Thyroid gland (tissue), 4 donors: ENCODE results near the gene TSPAN31. TPM values are rescaled to one million over a fixed set of nuclear protein-coding genes. Genes with fewer than 3 reads are reported as not detected.

Experiments
- DNase-seq, 2 donors: peaks; one replicate each; pipeline ENCODE4 v3.0.0-alpha.2; 2019
- H3K27ac ChIP-seq, 3 donors: fragments of 200-600 bp; sonication (generic); 1 replicate in 2 of 3; 2 replicates in 1 of 3; pipeline ENCODE4 v1.5.1; 2016 to 2019; ENCODE audit warnings: mild to moderate bottlenecking in 1 of 3, moderate library complexity in 1 of 3
- H3K27me3 ChIP-seq: fragments of 200-600 bp; sonication (generic); one replicate; pipeline ENCODE4 v1.5.1; 2019
- H3K36me3 ChIP-seq, 2 donors: fragments of 200-600 bp; sonication (generic); one replicate each; pipeline ENCODE4 v1.5.1; 2016 to 2019
- H3K4me1 ChIP-seq, 2 donors: fragments of 200-600 bp; sonication (generic); one replicate each; pipeline ENCODE4 v1.5.1; 2017 to 2019
- H3K4me3 ChIP-seq, 3 donors: fragments of 200-600 bp; sonication (generic); replicated peaks in 1 of 3; 1 replicate in 2 of 3; 2 replicates in 1 of 3; pipeline ENCODE4 v1.5.1; 2016; ENCODE audit warnings: mild to moderate bottlenecking in 1 of 3
- H3K9me3 ChIP-seq: fragments of 200-600 bp; sonication (generic); one replicate; pipeline ENCODE4 v1.5.1; 2017
- POLR2A ChIP-seq, 2 donors: fragments of 450-650 bp; IDR thresholded peaks; one replicate each; pipeline ENCODE4 v1.6.1; 2017; ENCODE audit warnings: antibody characterized with exemption in 2 of 2, mild to moderate bottlenecking in 2 of 2, moderate library complexity in 1 of 2
- WGBS, 2 donors: methylation state at CpG; one replicate each; pipeline ENCODE4 v1.1.5; 2017; 5-methylcytosine and 5-hydroxymethylcytosine counted together
- intact Hi-C: fragments of 100-400 bp; cut with DNase I; formaldehyde crosslinking; loops from one replicate; pipeline ENCODE4 v1.15.1; 2023
- total RNA-seq, 4 donors: library from RNA; depleted of rRNA; stranded (reverse); fragments of >200 nt; gene quantifications; one replicate each; pipeline ENCODE4 v1.2.3, GENCODE V29; 2016
- TF ChIP-seq, protein P1 (sequence below), 6 experiments: fragments of 200-600 bp in 3 of 6; fragments of 450-650 bp in 3 of 6; sonication (generic) in 3 of 6; IDR thresholded peaks; one replicate each; pipeline ENCODE4 v1.5.1; 2016 to 2019; ENCODE audit warnings: antibody characterized with exemption in 6 of 6, mild to moderate bottlenecking in 2 of 6, inconsistent platforms in 1 of 6, moderate library complexity in 1 of 6

Gene TSPAN31
- total RNA-seq, 4 donors from 2014 or later = 110 to 166 (median 137) TPM

DNA sequence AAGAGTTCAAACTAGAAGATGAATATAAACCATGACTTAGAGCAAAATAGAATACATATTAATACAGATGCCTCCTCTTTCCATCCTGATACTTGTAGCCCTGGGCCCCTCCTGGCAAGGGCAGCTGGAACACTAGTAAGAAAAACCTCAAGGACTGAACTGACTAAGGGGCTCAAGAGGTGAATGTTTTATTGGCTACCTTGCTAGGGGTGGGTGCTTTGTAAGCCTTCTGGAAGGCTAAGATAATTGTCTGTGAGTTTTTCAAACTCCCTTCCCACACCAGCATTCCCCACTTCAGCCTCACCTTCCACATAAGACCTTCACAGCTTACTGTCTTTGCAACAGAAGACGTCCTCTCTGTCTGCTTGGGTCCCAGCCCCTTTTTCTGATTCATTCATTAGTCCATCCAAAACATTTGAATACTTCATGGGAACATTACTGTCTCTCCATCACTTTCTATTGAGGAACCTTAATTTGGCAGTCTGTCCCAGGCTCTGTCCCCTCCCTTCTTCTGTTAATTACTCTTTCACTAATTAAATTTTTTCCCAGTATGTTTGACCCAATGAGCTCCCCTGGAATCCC is 9.0 kb downstream of the TSPAN31 start:
- no peak for DNase-seq
- H3K36me3 ChIP-seq = peaks cover 10 to 15% of the 10 kb centered on the region in 2 donors
- intact Hi-C loops = no loop called here
- peak overlapping the region in 2 of 3 donors; percentile 17 to 74 for H3K27ac ChIP-seq
- H3K4me1 ChIP-seq = peaks cover 22 to 39% of the 10 kb centered on the region in 2 donors
- H3K4me3 ChIP-seq = peak overlapping the region in 1 of 3 donors; percentile 79
- TF ChIP-seq, protein P1, sequence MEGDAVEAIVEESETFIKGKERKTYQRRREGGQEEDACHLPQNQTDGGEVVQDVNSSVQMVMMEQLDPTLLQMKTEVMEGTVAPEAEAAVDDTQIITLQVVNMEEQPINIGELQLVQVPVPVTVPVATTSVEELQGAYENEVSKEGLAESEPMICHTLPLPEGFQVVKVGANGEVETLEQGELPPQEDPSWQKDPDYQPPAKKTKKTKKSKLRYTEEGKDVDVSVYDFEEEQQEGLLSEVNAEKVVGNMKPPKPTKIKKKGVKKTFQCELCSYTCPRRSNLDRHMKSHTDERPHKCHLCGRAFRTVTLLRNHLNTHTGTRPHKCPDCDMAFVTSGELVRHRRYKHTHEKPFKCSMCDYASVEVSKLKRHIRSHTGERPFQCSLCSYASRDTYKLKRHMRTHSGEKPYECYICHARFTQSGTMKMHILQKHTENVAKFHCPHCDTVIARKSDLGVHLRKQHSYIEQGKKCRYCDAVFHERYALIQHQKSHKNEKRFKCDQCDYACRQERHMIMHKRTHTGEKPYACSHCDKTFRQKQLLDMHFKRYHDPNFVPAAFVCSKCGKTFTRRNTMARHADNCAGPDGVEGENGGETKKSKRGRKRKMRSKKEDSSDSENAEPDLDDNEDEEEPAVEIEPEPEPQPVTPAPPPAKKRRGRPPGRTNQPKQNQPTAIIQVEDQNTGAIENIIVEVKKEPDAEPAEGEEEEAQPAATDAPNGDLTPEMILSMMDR (IDR thresholded peaks at IDR 0.05) = no peak
- TF ChIP-seq POLR2A (IDR thresholded peaks at IDR 0.05) = no peak
- H3K9me3 ChIP-seq = no peaks in the 10 kb centered on the region
- WGBS, 2 donors = 40 to 46% methylated on average over 1 of the region's 1 CpG
- H3K27me3 ChIP-seq = no peaks in the 10 kb centered on the region

DNA sequence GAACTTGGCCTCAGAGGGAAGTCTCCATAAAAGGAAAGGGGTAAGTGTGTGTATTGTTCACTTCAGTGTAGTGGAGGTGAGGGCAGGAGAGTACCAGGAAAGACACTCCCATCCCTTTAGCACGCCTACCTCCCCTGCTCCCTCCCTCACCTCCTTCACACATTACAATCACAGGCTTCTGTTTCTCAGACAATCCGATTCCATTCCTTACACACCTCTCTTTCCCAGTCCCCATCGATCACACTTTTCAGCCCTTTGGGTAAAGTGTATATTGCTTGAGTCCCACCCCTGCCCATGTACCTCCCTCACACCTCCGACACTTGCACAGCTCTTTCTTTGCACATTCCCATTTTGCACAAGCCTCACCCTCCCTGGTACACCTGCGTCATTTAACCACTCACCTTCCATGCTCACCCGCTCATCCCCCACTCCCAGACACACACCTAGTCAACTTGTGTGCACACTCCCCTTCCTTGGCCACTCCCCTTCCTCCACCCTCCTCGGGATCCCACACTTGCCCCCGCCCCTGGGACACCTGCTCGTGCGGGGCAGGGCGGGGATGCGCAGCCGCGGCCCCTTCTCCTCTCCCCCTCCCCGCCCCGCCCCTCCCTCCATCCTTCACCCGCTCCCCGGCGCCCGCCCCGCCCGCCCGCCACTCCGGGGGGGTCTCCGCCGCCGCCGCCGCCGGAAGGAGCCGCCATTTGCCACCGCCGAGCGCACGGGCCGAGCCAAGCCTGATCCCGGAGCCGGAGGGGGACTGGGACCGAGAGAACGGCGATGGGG is 9.8 kb downstream of the TSPAN31 start, which contains the start of gene MARCHF9:
MARCHF9 (plus strand) TSS at position 693 of the 783 bp plus-strand sequence. CDS start 426 bp downstream, outside the sequence.
- intact Hi-C loops = no loop called here
- Histone ChIP-seq H3K9me3 (no peaks in the 10 kb centered on the region), H3K27me3 (no peaks in the 10 kb centered on the region), H3K36me3 (peaks cover 10 to 11% of the 10 kb centered on the region in 2 donors), H3K27ac (peak within 1 kb of the TSS; percentile 35 to 74 (median 46)), H3K4me3 (peak within 1 kb of the TSS; percentile 19 to 79 (median 22)), H3K4me1 (peaks cover 22 to 39% of the 10 kb centered on the region in 2 donors)
- WGBS, 2 donors = 3 to 4% methylated on average over 17 to 20 of the region's 41 CpGs
- TF ChIP-seq, protein P1 (IDR thresholded peaks at IDR 0.05) = no peak
- TF ChIP-seq POLR2A (IDR thresholded peaks at IDR 0.05) = peak in 1 of 2 donors; percentile 35
- DNase-seq = peak; percentile 87 to 91

DNA sequence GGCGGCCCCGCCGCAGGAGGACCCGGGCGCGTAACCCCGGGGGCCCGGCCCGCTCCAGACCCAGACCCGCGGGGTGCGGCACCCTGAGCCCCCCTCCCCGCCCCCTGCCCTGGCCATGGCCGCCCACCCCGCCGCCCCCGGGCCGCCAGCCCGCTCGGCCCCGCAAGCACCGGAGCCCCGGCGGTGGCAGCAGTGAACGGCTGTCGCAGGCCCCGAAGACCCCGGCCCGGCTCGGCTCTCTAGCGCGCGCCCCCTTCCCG is 10.3 kb downstream of the TSPAN31 start:
- H3K4me3 ChIP-seq = peak overlapping the region in 1 of 3 donors; percentile 79
- WGBS, 2 donors = no CpG with 5 or more reads among the region's 34 CpGs
- H3K4me1 ChIP-seq = peaks cover 22 to 39% of the 10 kb centered on the region in 2 donors
- intact Hi-C loops = no loop called here
- H3K9me3 ChIP-seq = no peaks in the 10 kb centered on the region
- peak overlapping the region; percentile 35 to 74 (median 46) for H3K27ac ChIP-seq
- no peak for TF ChIP-seq POLR2A (IDR thresholded peaks at IDR 0.05)
- TF ChIP-seq, protein P1 (IDR thresholded peaks at IDR 0.05) = no peak
- no peaks in the 10 kb centered on the region for H3K27me3 ChIP-seq
- peaks cover 10 to 11% of the 10 kb centered on the region in 2 donors for H3K36me3 ChIP-seq
- no peak for DNase-seq

DNA sequence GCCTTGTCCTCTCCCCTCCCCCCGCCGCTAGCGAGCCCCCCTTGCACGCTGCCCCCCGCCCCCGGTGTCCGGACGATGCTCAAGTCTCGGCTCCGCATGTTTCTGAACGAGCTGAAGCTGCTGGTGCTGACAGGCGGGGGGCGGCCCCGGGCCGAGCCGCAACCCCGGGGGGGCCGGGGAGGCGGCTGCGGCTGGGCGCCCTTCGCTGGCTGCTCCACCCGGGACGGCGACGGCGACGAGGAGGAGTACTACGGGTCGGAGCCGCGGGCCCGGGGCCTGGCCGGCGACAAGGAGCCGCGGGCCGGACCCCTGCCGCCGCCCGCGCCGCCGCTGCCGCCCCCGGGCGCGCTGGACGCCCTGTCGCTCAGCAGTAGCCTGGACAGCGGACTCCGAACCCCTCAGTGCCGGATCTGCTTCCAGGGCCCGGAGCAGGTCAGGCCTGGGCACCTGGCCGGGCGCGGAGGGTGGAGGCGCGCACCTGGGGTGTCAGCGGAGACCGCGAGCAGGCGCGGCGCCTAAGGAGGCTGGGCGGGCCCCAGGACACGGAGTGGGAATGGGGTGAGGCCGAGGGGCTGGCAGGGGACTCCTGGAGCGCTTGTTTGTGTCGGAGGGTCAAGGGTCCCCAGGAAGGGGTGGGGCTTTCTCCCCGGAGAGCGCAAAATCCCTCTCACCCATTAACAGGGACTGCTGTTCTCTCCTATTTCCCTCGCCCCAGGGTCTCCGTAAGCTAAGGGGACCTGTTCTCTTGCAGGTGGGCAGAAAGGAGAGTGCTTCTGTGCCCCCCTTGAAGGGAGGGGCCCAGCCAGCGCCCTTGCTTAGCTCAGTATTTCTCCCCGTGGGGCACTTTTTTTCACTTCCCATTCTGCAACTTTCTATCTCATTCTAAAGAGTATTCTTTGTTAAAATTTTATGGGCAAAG is 10.9 kb downstream of the TSPAN31 start:
- 3 to 5% methylated on average over 15 to 21 of the region's 76 CpGs for WGBS, 2 donors
- Histone ChIP-seq H3K27me3 (no peaks in the 10 kb centered on the region), H3K4me1 (peaks cover 22 to 39% of the 10 kb centered on the region in 2 donors), H3K36me3 (peaks cover 9 to 10% of the 10 kb centered on the region in 2 donors), H3K4me3 (peak overlapping the region; percentile 19 to 79 (median 22)), H3K9me3 (no peaks in the 10 kb centered on the region), H3K27ac (peak overlapping the region; percentile 35 to 74 (median 46))
- peak; percentile 64 for DNase-seq
- TF ChIP-seq, protein P1 (IDR thresholded peaks at IDR 0.05) = no peak
- peak in 1 of 2 donors; percentile 37 for TF ChIP-seq POLR2A (IDR thresholded peaks at IDR 0.05)
- intact Hi-C loops = no loop called here
